PFSK-1 (cell line): ENCODE data around the gene DUS1L.

Experiments
- FOXP2 ChIP-seq: optimal IDR thresholded peaks from 2 replicates; pipeline ENCODE3; 2011; ENCODE audit warnings: borderline replicate concordance, control low read depth, inconsistent platforms; ENCODE audit not compliant: insufficient read depth; ENCODE audit errors: extremely low read length, extremely low read depth
- POLR2AphosphoS5 ChIP-seq: IDR thresholded peaks from 2 replicates; pipeline ENCODE4 v1.6.1; 2012; ENCODE audit warnings: low read depth, mild to moderate bottlenecking, control low read depth, low read length, moderate library complexity
- REST ChIP-seq, 2 experiments: IDR thresholded peaks; 2 replicates each; pipeline versions ENCODE4 v1.6.1 to v1.8.0; 2011 to 2012; ENCODE audit warnings: low read depth in 2 of 2, low read length in 2 of 2, control low read depth in 1 of 2, inconsistent platforms in 1 of 2, mild to moderate bottlenecking in 1 of 2, moderate library complexity in 1 of 2; ENCODE audit not compliant: insufficient read depth in 1 of 2
- SIN3A ChIP-seq: IDR thresholded peaks from 2 replicates; pipeline ENCODE4 v1.6.1; 2012; ENCODE audit warnings: mild to moderate bottlenecking, low read length, moderate library complexity, borderline replicate concordance; ENCODE audit not compliant: insufficient read depth
- TAF1 ChIP-seq: IDR thresholded peaks from 2 replicates; pipeline ENCODE4 v1.6.1; 2012; ENCODE audit warnings: low read length, control low read depth, borderline replicate concordance; ENCODE audit not compliant: insufficient read depth

Gene DUS1L

DNA sequence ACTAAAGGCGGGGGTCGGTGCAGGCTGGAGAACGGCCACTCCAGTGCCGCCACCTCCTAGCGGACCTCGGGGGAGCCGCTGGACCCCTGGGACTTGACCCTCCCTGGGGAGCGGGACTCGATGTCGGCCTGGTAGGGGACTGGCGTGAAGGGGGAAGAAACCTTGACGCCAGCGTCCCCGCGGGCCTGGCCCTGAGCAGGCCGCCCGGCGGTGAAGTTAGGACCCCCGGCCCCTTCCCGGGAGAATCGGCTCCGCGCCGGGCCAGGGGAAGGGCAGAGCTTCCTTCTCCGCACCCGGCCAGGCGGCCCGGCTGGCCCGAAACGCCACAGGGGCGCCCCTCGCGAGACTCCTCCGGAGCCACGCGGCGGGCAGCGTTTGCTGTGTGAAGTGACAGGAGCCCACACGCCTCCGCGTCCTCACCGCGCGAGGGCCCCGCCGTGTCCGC is 389 bp downstream of the DUS1L start:
- no peak for TF ChIP-seq POLR2AphosphoS5
- no peak for TF ChIP-seq FOXP2
- TF ChIP-seq SIN3A, result no peak
- no peak for TF ChIP-seq TAF1
- no peak for TF ChIP-seq REST (IDR thresholded peaks at IDR 0.05; ENCODE audit: insufficient read depth in 1 of 2, low read depth in 2 of 2, low read length in 2 of 2)

- TF ChIP-seq FOXP2 (no peak), SIN3A (no peak), POLR2AphosphoS5 (no peak)
Observed at GRCh38 chr17:82064433-82065192, 991 bp downstream of the DUS1L start.

- no peak for TF ChIP-seq TAF1
- no peak for TF ChIP-seq POLR2AphosphoS5
- TF ChIP-seq REST (IDR thresholded peaks at IDR 0.05; ENCODE audit: insufficient read depth in 1 of 2, low read depth in 2 of 2, low read length in 2 of 2), result no peak
- no peak for TF ChIP-seq FOXP2
- TF ChIP-seq SIN3A, result no peak
Observed at GRCh38 chr17:82063424-82064415, 1.9 kb downstream of the DUS1L start.

DNA sequence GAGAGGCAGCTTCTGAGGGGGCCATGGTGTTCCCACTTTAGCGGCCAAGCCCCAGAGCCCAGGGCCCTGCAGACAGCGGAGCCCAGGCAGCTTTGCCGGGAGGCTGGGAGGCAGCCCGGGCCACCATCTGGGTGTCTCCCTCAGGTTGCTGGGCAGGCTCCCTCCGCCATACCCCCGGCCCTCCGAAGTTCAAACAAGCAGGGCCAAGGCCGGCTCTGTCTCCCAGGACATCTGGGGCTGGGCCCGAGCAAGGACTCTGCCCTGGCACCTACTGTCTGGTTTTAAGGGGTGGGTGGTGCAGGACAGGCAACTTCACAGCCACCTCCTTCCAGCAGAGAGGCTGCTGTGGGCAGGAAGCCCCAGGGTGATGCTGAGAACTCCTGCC is 2.6 kb downstream of the DUS1L start:
- TF ChIP-seq POLR2AphosphoS5 (no peak), FOXP2 (no peak), REST (IDR thresholded peaks at IDR 0.05; ENCODE audit: insufficient read depth in 1 of 2, low read depth in 2 of 2, low read length in 2 of 2) (no peak), SIN3A (no peak), TAF1 (no peak)
